HepG2 (cell line): ENCODE measurements around the gene UBAP2. TPM values are rescaled to one million over a fixed set of nuclear protein-coding genes. Genes with fewer than 3 reads are reported as not detected.

Experiments used
- BHLHE40 ChIP-seq: IDR thresholded peaks from 2 replicates; pipeline ENCODE4 v1.6.1; 2011; ENCODE audit warnings: low read length, improper control_type of control experiment
- NFKBIZ ChIP-seq: IDR thresholded peaks from 2 replicates; pipeline ENCODE4 v1.6.1; 2018; ENCODE audit warnings: missing genetic modification reagents, missing compliant biosample characterization
- NKX3-1 ChIP-seq: sonication (generic); formaldehyde crosslinking; IDR thresholded peaks from 2 replicates; pipeline ENCODE4 v1.5.0; 2020; ENCODE audit warnings: missing genetic modification reagents
- RARG ChIP-seq: sonication (generic); formaldehyde crosslinking; IDR thresholded peaks from 2 replicates; pipeline ENCODE4 v1.4.0; 2020; ENCODE audit warnings: low read depth, mild to moderate bottlenecking, missing genetic modification reagents
- RBAK ChIP-seq: sonication (generic); formaldehyde crosslinking; IDR thresholded peaks from 2 replicates; pipeline ENCODE4 v1.5.1; 2020; ENCODE audit warnings: mild to moderate bottlenecking, missing genetic modification reagents
- RFX5 ChIP-seq: IDR thresholded peaks from 2 replicates; pipeline ENCODE4 v1.6.1; 2011; ENCODE audit warnings: low read depth, low read length, improper control_type of control experiment
- SMYD3 ChIP-seq: sonication (generic); formaldehyde crosslinking; IDR thresholded peaks from 2 replicates; pipeline ENCODE4 v1.8.1; 2023; ENCODE audit warnings: mild to moderate bottlenecking, missing genetic modification reagents
- ZNF530 ChIP-seq: sonication (generic); formaldehyde crosslinking; IDR thresholded peaks from 2 replicates; pipeline ENCODE4 v1.5.0; 2020; ENCODE audit warnings: low read depth, mild to moderate bottlenecking, missing genetic modification reagents
- ZNF776 ChIP-seq: sonication (generic); formaldehyde crosslinking; IDR thresholded peaks from 2 replicates; pipeline ENCODE4 v1.4.0; 2020; ENCODE audit warnings: mild to moderate bottlenecking, missing genetic modification reagents
- ZZZ3 ChIP-seq: sonication (generic); formaldehyde crosslinking; IDR thresholded peaks from 2 replicates; pipeline ENCODE4 v1.4.0; 2020; ENCODE audit warnings: missing genetic modification reagents, mild to moderate bottlenecking, borderline replicate concordance
- polyA plus RNA-seq, 8 experiments: library from polyadenylated mRNA; depleted of rRNA in 3 of 8; stranded (reverse) in 7 of 8; unstranded in 1 of 8; fragments of >200 nt; fragmentation: Illumina TruSeq in 4 of 8; extraction: Trizol in 4 of 8; gene quantifications; 2 replicates each; pipeline versions ENCODE4 v1.2.1 to v1.2.3, GENCODE V29; 2011 to 2016; ENCODE audit warnings: low read depth in 4 of 8, missing spikeins in 1 of 8, mixed read lengths in 1 of 8; ENCODE audit not compliant: insufficient read depth in 1 of 8
- total RNA-seq, 5 experiments: library from RNA; depleted of rRNA; stranded (reverse); fragments of >200 nt; fragmentation: Illumina TruSeq; extraction: Trizol; gene quantifications; 2 replicates each; pipeline ENCODE4 v1.2.3, GENCODE V29; 2016; ENCODE audit warnings: low read depth in 1 of 5
- TF ChIP-seq, protein P1 (sequence below): sonication (generic); formaldehyde crosslinking; IDR thresholded peaks from 2 replicates; pipeline ENCODE4 v1.4.0; 2020; ENCODE audit warnings: mild to moderate bottlenecking, missing genetic modification reagents
- TF ChIP-seq, protein P2 (sequence below): sonication (generic); formaldehyde crosslinking; conservative IDR thresholded peaks from 2 replicates; pipeline ENCODE4 v1.8.0; 2022; ENCODE audit warnings: missing genetic modification reagents
- TF ChIP-seq, protein P3 (sequence below): IDR thresholded peaks from 2 replicates; pipeline ENCODE4 v1.6.1; 2018; ENCODE audit warnings: missing genetic modification reagents
- TF ChIP-seq, protein P4 (sequence below): sonication (generic); formaldehyde crosslinking; IDR thresholded peaks from 2 replicates; pipeline ENCODE4 v1.9.0; 2021; ENCODE audit warnings: missing genetic modification reagents, borderline replicate concordance
- TF ChIP-seq, protein P5 (sequence below): sonication (generic); formaldehyde crosslinking; IDR thresholded peaks from 2 replicates; pipeline ENCODE4 v1.5.1; 2020; ENCODE audit warnings: missing genetic modification reagents, mild to moderate bottlenecking, borderline replicate concordance
- TF ChIP-seq, protein P6 (sequence below): sonication (generic); formaldehyde crosslinking; IDR thresholded peaks from 2 replicates; pipeline ENCODE4 v1.5.1; 2020; ENCODE audit warnings: mild to moderate bottlenecking, missing genetic modification reagents

Gene UBAP2
- total and polyA plus RNA-seq, 2 of the 13 experiments (the other 11 are each of a cell fraction or from before 2014, with no cell fraction given), result 19.0 to 22.0 TPM

DNA sequence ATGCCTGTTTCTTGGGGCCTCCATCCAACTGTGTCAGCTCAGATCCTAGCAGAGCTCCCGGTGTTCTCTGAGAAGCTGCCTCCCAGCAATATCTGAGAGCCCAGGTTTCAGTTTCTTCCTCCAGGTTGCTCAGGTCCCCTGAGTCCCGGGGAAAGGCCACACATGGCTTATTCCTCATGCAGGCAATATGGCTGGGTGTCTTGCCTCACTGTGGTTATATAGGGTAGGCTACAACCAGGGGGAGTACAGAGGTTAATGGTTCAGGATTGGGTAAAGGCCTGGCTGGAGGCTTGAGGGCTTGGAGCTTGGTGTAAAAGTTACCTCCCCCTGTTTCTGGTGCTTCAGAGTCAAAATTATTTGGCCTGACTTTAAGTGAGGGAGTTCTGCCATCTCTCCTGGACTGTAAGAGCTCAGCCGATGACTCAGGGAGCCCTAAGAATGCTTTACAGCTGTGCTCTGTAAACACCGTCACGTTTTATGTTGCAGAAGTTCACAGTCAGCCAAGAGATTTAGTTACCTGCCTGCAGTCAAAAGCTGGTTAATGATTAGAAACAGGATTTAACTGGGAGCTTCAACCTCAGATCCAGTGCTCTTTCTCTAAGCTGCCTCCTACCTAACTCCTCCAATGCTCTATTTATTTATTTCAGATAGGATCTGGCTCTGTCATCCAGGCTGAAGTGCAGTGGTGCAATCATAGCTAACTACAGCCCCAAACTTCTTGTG lies 24.3 kb upstream of the UBAP2 start (continued):
- TF ChIP-seq NKX3-1 (CRISPR knock-in tag), result no peak
- TF ChIP-seq, protein P1, sequence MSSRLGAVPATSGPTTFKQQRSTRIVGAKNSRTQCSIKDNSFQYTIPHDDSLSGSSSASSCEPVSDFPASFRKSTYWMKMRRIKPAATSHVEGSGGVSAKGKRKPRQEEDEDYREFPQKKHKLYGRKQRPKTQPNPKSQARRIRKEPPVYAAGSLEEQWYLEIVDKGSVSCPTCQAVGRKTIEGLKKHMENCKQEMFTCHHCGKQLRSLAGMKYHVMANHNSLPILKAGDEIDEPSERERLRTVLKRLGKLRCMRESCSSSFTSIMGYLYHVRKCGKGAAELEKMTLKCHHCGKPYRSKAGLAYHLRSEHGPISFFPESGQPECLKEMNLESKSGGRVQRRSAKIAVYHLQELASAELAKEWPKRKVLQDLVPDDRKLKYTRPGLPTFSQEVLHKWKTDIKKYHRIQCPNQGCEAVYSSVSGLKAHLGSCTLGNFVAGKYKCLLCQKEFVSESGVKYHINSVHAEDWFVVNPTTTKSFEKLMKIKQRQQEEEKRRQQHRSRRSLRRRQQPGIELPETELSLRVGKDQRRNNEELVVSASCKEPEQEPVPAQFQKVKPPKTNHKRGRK, result no peak
- TF ChIP-seq, protein P2, sequence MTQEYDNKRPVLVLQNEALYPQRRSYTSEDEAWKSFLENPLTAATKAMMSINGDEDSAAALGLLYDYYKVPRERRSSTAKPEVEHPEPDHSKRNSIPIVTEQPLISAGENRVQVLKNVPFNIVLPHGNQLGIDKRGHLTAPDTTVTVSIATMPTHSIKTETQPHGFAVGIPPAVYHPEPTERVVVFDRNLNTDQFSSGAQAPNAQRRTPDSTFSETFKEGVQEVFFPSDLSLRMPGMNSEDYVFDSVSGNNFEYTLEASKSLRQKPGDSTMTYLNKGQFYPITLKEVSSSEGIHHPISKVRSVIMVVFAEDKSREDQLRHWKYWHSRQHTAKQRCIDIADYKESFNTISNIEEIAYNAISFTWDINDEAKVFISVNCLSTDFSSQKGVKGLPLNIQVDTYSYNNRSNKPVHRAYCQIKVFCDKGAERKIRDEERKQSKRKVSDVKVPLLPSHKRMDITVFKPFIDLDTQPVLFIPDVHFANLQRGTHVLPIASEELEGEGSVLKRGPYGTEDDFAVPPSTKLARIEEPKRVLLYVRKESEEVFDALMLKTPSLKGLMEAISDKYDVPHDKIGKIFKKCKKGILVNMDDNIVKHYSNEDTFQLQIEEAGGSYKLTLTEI (CRISPR knock-in tag), result no peak
- TF ChIP-seq NFKBIZ (CRISPR knock-in tag), result no peak
- TF ChIP-seq BHLHE40, result peak; percentile 99
- TF ChIP-seq, protein P3, sequence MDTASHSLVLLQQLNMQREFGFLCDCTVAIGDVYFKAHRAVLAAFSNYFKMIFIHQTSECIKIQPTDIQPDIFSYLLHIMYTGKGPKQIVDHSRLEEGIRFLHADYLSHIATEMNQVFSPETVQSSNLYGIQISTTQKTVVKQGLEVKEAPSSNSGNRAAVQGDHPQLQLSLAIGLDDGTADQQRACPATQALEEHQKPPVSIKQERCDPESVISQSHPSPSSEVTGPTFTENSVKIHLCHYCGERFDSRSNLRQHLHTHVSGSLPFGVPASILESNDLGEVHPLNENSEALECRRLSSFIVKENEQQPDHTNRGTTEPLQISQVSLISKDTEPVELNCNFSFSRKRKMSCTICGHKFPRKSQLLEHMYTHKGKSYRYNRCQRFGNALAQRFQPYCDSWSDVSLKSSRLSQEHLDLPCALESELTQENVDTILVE, result 0 out of 2 replicates have a peak, but pooled peaks have one; percentile 36
- TF ChIP-seq RBAK (CRISPR knock-in tag), result no peak
- no peak for TF ChIP-seq RARG (CRISPR knock-in tag)
- TF ChIP-seq ZZZ3 (CRISPR knock-in tag), result no peak
- TF ChIP-seq ZNF530, result no peak
- no peak for TF ChIP-seq ZNF776 (CRISPR knock-in tag)
- TF ChIP-seq, protein P4, sequence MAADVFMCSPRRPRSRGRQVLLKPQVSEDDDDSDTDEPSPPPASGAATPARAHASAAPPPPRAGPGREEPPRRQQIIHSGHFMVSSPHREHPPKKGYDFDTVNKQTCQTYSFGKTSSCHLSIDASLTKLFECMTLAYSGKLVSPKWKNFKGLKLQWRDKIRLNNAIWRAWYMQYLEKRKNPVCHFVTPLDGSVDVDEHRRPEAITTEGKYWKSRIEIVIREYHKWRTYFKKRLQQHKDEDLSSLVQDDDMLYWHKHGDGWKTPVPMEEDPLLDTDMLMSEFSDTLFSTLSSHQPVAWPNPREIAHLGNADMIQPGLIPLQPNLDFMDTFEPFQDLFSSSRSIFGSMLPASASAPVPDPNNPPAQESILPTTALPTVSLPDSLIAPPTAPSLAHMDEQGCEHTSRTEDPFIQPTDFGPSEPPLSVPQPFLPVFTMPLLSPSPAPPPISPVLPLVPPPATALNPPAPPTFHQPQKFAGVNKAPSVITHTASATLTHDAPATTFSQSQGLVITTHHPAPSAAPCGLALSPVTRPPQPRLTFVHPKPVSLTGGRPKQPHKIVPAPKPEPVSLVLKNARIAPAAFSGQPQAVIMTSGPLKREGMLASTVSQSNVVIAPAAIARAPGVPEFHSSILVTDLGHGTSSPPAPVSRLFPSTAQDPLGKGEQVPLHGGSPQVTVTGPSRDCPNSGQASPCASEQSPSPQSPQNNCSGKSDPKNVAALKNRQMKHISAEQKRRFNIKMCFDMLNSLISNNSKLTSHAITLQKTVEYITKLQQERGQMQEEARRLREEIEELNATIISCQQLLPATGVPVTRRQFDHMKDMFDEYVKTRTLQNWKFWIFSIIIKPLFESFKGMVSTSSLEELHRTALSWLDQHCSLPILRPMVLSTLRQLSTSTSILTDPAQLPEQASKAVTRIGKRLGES (CRISPR knock-in tag), result no peak
- TF ChIP-seq, protein P5, sequence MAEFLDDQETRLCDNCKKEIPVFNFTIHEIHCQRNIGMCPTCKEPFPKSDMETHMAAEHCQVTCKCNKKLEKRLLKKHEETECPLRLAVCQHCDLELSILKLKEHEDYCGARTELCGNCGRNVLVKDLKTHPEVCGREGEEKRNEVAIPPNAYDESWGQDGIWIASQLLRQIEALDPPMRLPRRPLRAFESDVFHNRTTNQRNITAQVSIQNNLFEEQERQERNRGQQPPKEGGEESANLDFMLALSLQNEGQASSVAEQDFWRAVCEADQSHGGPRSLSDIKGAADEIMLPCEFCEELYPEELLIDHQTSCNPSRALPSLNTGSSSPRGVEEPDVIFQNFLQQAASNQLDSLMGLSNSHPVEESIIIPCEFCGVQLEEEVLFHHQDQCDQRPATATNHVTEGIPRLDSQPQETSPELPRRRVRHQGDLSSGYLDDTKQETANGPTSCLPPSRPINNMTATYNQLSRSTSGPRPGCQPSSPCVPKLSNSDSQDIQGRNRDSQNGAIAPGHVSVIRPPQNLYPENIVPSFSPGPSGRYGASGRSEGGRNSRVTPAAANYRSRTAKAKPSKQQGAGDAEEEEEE (CRISPR knock-in tag), result no peak
- no peak for TF ChIP-seq RFX5
- TF ChIP-seq, protein P6, sequence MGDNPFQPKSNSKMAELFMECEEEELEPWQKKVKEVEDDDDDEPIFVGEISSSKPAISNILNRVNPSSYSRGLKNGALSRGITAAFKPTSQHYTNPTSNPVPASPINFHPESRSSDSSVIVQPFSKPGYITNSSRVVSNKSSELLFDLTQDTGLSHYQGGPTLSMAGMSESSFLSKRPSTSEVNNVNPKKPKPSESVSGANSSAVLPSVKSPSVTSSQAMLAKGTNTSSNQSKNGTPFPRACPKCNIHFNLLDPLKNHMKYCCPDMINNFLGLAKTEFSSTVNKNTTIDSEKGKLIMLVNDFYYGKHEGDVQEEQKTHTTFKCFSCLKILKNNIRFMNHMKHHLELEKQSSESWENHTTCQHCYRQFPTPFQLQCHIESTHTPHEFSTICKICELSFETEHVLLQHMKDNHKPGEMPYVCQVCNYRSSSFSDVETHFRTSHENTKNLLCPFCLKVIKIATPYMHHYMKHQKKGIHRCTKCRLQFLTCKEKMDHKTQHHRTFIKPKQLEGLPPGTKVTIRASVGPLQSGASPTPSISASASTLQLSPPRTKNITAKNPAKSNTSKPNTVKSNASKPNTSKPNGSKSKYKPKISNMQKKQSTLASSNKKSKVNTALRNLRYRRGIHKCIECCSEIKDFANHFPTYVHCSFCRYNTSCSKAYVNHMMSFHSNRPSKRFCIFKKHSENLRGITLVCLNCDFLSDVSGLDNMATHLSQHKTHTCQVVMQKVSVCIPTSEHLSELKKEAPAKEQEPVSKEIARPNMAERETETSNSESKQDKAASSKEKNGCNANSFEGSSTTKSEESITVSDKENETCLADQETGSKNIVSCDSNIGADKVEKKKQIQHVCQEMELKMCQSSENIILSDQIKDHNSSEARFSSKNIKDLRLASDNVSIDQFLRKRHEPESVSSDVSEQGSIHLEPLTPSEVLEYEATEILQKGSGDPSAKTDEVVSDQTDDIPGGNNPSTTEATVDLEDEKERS, result no peak
- TF ChIP-seq SMYD3, result no peak
